Testis (tissue), 2 donors: ENCODE results near the gene TM4SF1.

Experiments
- CTCF ChIP-seq, 3 experiments: fragments of 450-650 bp in 2 of 3; fragments of 200-600 bp in 1 of 3; sonication (generic) in 1 of 3; IDR thresholded peaks; one replicate each; pipeline ENCODE4 v1.5.1; 2016 to 2019; ENCODE audit warnings: antibody characterized with exemption in 3 of 3, mild to moderate bottlenecking in 2 of 3, moderate library complexity in 1 of 3
- POLR2A ChIP-seq: fragments of 450-650 bp; IDR thresholded peaks from one replicate; pipeline ENCODE4 v1.6.1; 2017; ENCODE audit warnings: antibody characterized with exemption, mild to moderate bottlenecking, moderate library complexity

DNA sequence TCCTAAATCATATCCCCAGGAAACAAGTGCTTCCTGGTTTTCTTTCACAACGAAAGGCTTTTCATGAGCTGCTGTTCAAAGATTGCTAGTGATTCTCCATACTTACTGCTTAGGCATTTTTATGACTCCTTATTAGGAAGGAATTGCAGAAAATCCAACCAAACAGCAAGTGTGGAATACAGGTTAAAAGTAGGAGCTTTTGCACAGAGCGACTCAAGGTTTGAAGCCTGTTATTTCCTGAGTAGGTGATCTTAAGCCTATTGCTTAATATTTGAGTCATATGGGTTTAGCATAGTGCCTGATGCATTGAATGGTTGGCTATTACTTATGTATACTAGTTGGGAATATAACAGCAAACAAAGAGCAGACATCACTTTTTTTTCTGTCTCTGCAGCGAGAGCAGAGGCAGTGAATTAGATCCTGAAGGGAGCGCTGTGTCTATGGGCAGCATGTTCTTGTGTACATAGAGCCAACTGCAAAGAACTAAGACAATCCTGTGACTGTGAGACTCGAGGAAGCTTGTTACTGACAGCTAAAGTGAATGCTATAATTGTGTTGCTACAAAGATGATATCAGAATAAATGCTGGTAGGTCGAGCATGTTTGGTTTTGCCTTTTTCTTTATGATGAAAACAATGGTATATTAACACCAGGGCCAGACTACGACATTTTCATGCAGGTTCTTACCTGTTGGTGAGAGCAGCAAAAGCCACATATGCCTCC lies 6.3 kb downstream of the TM4SF1 start:
- TF ChIP-seq CTCF (IDR thresholded peaks at IDR 0.05), result no peak
- TF ChIP-seq POLR2A, result no peak
